HepG2 (cell line): ENCODE measurements around the gene TMEM120A. TPM values are rescaled to one million over a fixed set of nuclear protein-coding genes. Genes with fewer than 3 reads are reported as not detected.

Experiments
- ESRRA ChIP-seq: sonication (generic); formaldehyde crosslinking; IDR thresholded peaks from 2 replicates; pipeline ENCODE4 v1.5.1; 2020; ENCODE audit warnings: mild to moderate bottlenecking, low read depth, missing genetic modification reagents
- GATAD1 ChIP-seq: IDR thresholded peaks from 2 replicates; pipeline ENCODE4 v1.6.1; 2016; ENCODE audit warnings: missing genetic modification reagents, missing compliant biosample characterization
- GFI1 ChIP-seq: sonication (generic); formaldehyde crosslinking; IDR thresholded peaks from 2 replicates; pipeline ENCODE4 v1.5.0; 2020; ENCODE audit warnings: missing genetic modification reagents, mild to moderate bottlenecking, borderline replicate concordance
- GTF2F1 ChIP-seq: fragments of 150-350 bp; IDR thresholded peaks from 2 replicates; pipeline ENCODE4 v1.6.1; 2014; ENCODE audit warnings: low read length
- IKZF1 ChIP-seq: fragments of 450-650 bp; IDR thresholded peaks from 2 replicates; pipeline ENCODE4 v1.7.1; 2016
- KDM2A ChIP-seq: sonication (generic); formaldehyde crosslinking; IDR thresholded peaks from 2 replicates; pipeline ENCODE4 v1.4.0; 2020; ENCODE audit warnings: low read depth, missing genetic modification reagents, borderline replicate concordance
- MTA1 ChIP-seq: sonication (generic); formaldehyde crosslinking; IDR thresholded peaks from 2 replicates; pipeline ENCODE4 v1.4.0; 2020; ENCODE audit warnings: missing genetic modification reagents, mild to moderate bottlenecking, borderline replicate concordance
- NFKB2 ChIP-seq: sonication (generic); formaldehyde crosslinking; IDR thresholded peaks from 2 replicates; pipeline ENCODE4 v1.4.0; 2020; ENCODE audit warnings: missing genetic modification reagents, borderline replicate concordance
- PAWR ChIP-seq: sonication (generic); formaldehyde crosslinking; IDR thresholded peaks from 2 replicates; pipeline ENCODE4 v1.4.0; 2020; ENCODE audit warnings: missing genetic modification reagents, mild to moderate bottlenecking, borderline replicate concordance
- PHF8 ChIP-seq: sonication (generic); formaldehyde crosslinking; IDR thresholded peaks from 2 replicates; pipeline ENCODE4 v1.5.0; 2020; ENCODE audit warnings: missing genetic modification reagents
- RARA ChIP-seq: IDR thresholded peaks from 2 replicates; pipeline ENCODE4 v1.6.1; 2016; ENCODE audit warnings: missing genetic modification reagents, missing compliant biosample characterization
- TFDP2 ChIP-seq: sonication (generic); formaldehyde crosslinking; IDR thresholded peaks from 2 replicates; pipeline ENCODE4 v1.4.0; 2020; ENCODE audit warnings: missing genetic modification reagents
- ZFP62 ChIP-seq: sonication (generic); formaldehyde crosslinking; IDR thresholded peaks from 2 replicates; pipeline ENCODE4 v1.4.0; 2020; ENCODE audit warnings: missing genetic modification reagents
- ZMYM2 ChIP-seq: sonication (generic); formaldehyde crosslinking; IDR thresholded peaks from 2 replicates; pipeline ENCODE4 v1.8.0; 2022; ENCODE audit warnings: mild to moderate bottlenecking, missing genetic modification reagents
- ZMYM4 ChIP-seq: sonication (generic); formaldehyde crosslinking; IDR thresholded peaks from 2 replicates; pipeline ENCODE4 v1.8.1; 2023; ENCODE audit warnings: mild to moderate bottlenecking, missing genetic modification reagents
- ZNF138 ChIP-seq: sonication (generic); formaldehyde crosslinking; IDR thresholded peaks from 2 replicates; pipeline ENCODE4 v1.5.0; 2020; ENCODE audit warnings: mild to moderate bottlenecking, low read depth, missing genetic modification reagents
- ZNF264 ChIP-seq: sonication (generic); formaldehyde crosslinking; IDR thresholded peaks from 2 replicates; pipeline ENCODE4 v1.4.0; 2020; ENCODE audit warnings: missing genetic modification reagents
- ZNF280B ChIP-seq: sonication (generic); formaldehyde crosslinking; IDR thresholded peaks from 2 replicates; pipeline ENCODE4 v1.5.0; 2020; ENCODE audit warnings: missing genetic modification reagents, mild to moderate bottlenecking, borderline replicate concordance
- ZNF34 ChIP-seq: sonication (generic); formaldehyde crosslinking; IDR thresholded peaks from 2 replicates; pipeline ENCODE4 v1.4.0; 2020; ENCODE audit warnings: mild to moderate bottlenecking, missing genetic modification reagents, borderline replicate concordance
- ZNF564 ChIP-seq: sonication (generic); formaldehyde crosslinking; IDR thresholded peaks from 2 replicates; pipeline ENCODE4 v1.8.1; 2023; ENCODE audit warnings: mild to moderate bottlenecking, missing genetic modification reagents
- ZNF678 ChIP-seq: sonication (generic); formaldehyde crosslinking; IDR thresholded peaks from 2 replicates; pipeline ENCODE4 v1.4.0; 2020; ENCODE audit warnings: mild to moderate bottlenecking, missing genetic modification reagents
- ZNF709 ChIP-seq: sonication (generic); formaldehyde crosslinking; IDR thresholded peaks from 2 replicates; pipeline ENCODE4 v1.5.0; 2020; ENCODE audit warnings: mild to moderate bottlenecking, missing genetic modification reagents
- ZNF816 ChIP-seq: sonication (generic); formaldehyde crosslinking; IDR thresholded peaks from 2 replicates; pipeline ENCODE4 v1.8.0; 2022; ENCODE audit warnings: missing genetic modification reagents, mild to moderate bottlenecking, borderline replicate concordance
- ZSCAN25 ChIP-seq: sonication (generic); formaldehyde crosslinking; IDR thresholded peaks from 2 replicates; pipeline ENCODE4 v1.8.0; 2022; ENCODE audit warnings: mild to moderate bottlenecking, missing genetic modification reagents
- polyA plus RNA-seq, 8 experiments: library from polyadenylated mRNA; depleted of rRNA in 3 of 8; stranded (reverse) in 7 of 8; unstranded in 1 of 8; fragments of >200 nt; fragmentation: Illumina TruSeq in 4 of 8; extraction: Trizol in 4 of 8; gene quantifications; 2 replicates each; pipeline versions ENCODE4 v1.2.1 to v1.2.3, GENCODE V29; 2011 to 2016; ENCODE audit warnings: low read depth in 4 of 8, missing spikeins in 1 of 8, mixed read lengths in 1 of 8; ENCODE audit not compliant: insufficient read depth in 1 of 8
- total RNA-seq, 5 experiments: library from RNA; depleted of rRNA; stranded (reverse); fragments of >200 nt; fragmentation: Illumina TruSeq; extraction: Trizol; gene quantifications; 2 replicates each; pipeline ENCODE4 v1.2.3, GENCODE V29; 2016; ENCODE audit warnings: low read depth in 1 of 5
- TF ChIP-seq, protein P1 (sequence below): sonication (generic); formaldehyde crosslinking; IDR thresholded peaks from 2 replicates; pipeline ENCODE4 v1.4.0; 2020; ENCODE audit warnings: mild to moderate bottlenecking, low read depth, missing genetic modification reagents
- TF ChIP-seq, protein P2 (sequence below): sonication (generic); formaldehyde crosslinking; IDR thresholded peaks from 2 replicates; pipeline ENCODE4 v1.5.0; 2020; ENCODE audit warnings: missing genetic modification reagents

The TMEM120A gene
- total and polyA plus RNA-seq, 2 of the 13 experiments (the other 11 are each of a cell fraction or from before 2014, with no cell fraction given): 40.3 to 102 TPM

- TF ChIP-seq, protein P1, sequence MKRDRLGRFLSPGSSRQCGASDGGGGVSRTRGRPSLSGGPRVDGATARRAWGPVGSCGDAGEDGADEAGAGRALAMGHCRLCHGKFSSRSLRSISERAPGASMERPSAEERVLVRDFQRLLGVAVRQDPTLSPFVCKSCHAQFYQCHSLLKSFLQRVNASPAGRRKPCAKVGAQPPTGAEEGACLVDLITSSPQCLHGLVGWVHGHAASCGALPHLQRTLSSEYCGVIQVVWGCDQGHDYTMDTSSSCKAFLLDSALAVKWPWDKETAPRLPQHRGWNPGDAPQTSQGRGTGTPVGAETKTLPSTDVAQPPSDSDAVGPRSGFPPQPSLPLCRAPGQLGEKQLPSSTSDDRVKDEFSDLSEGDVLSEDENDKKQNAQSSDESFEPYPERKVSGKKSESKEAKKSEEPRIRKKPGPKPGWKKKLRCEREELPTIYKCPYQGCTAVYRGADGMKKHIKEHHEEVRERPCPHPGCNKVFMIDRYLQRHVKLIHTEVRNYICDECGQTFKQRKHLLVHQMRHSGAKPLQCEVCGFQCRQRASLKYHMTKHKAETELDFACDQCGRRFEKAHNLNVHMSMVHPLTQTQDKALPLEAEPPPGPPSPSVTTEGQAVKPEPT (CRISPR knock-in tag): no peak
- TF ChIP-seq GTF2F1 (no peak), GFI1 (peak; percentile 64; the same call in 1 of the 2 replicates), IKZF1 (no peak), ZSCAN25 (CRISPR knock-in tag) (no peak), GATAD1 (CRISPR knock-in tag) (no peak), ZNF138 (no peak), TFDP2 (CRISPR knock-in tag) (no peak), ZNF678 (CRISPR knock-in tag) (no peak), ESRRA (peak; percentile 85), ZNF816 (CRISPR knock-in tag) (no peak), RARA (peak; percentile 83), PAWR (CRISPR knock-in tag) (no peak), PHF8 (no peak), ZNF34 (CRISPR knock-in tag) (no peak; the same call in 1 of the 2 replicates), NFKB2 (CRISPR knock-in tag) (no peak), ZNF709 (CRISPR knock-in tag) (no peak), MTA1 (peak; percentile 73), KDM2A (no peak), ZMYM4 (CRISPR knock-in tag) (peak; percentile 71), ZMYM2 (CRISPR knock-in tag) (no peak), ZNF264 (no peak), ZNF280B (CRISPR knock-in tag) (no peak), ZFP62 (CRISPR knock-in tag) (no peak), ZNF564 (CRISPR knock-in tag) (no peak)
- TF ChIP-seq, protein P2, sequence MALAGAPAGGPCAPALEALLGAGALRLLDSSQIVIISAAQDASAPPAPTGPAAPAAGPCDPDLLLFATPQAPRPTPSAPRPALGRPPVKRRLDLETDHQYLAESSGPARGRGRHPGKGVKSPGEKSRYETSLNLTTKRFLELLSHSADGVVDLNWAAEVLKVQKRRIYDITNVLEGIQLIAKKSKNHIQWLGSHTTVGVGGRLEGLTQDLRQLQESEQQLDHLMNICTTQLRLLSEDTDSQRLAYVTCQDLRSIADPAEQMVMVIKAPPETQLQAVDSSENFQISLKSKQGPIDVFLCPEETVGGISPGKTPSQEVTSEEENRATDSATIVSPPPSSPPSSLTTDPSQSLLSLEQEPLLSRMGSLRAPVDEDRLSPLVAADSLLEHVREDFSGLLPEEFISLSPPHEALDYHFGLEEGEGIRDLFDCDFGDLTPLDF (CRISPR knock-in tag): 0 out of 2 replicates have a peak, but pooled peaks have one; percentile 49
Observed at GRCh38 chr7:75962607-75963380, 31.6 kb downstream of the TMEM120A start (continued).
